Measurements from ENCODE around the gene CSNK1G3. TPM values are rescaled to one million over a fixed set of nuclear protein-coding genes. Genes with fewer than 3 reads are reported as not detected.

The CSNK1G3 gene
- total RNA-seq, 1 experiment from 2014 or later, result 51.1 TPM

- intact Hi-C loops (cut with micrococcal nuclease), result no loop called here
- Histone ChIP-seq H3K9me2 (ENCODE audit: insufficient read depth) (no peaks in the 10 kb centered on the region), H3K36me3 (ENCODE audit: control insufficient read depth in 1 of 2, insufficient read depth in 2 of 2, low read length in 2 of 2) (0 out of 4 replicates have a peak, but pooled peaks cover 0 to 3% of the 10 kb centered on the region in 2 experiments), H2AFZ (ENCODE audit: low read depth, low read length, poor library complexity, severe bottlenecking) (no peak overlapping the region), H3K79me2 (ENCODE audit: insufficient read depth, low read length) (peaks cover 12% of the 10 kb centered on the region; the same call in 1 of the 2 replicates), H3K4me2 (ENCODE audit: low read length) (no peak overlapping the region), H3K4me1 (ENCODE audit: control insufficient read depth in 1 of 2, insufficient read depth in 2 of 2, low read length in 2 of 2) (no peaks in the 10 kb centered on the region), H4K20me1 (ENCODE audit: insufficient read depth) (no peaks in the 10 kb centered on the region), H3K9me3 (ENCODE audit: control insufficient read depth in 1 of 2, insufficient read depth in 1 of 2, low read depth in 1 of 2, low read length in 2 of 2) (no peaks in the 10 kb centered on the region), H3K27me3 (ENCODE audit: insufficient read depth, low read length) (no peaks in the 10 kb centered on the region), H3K9ac (ENCODE audit: low read length) (no peak overlapping the region), H3K4me3 (replicated peaks in 1 of 2; ENCODE audit: low read depth in 1 of 2, low read length in 2 of 2) (no peak overlapping the region), H3K27ac (ENCODE audit: low read depth, low read length) (no peak overlapping the region)
- ChIA-PET RAD21 (ENCODE audit: low non-redundant PET in 1 of 2, low total read pairs in 2 of 2, uncharacterized antibody in 2 of 2, unreplicated experiment in 2 of 2) (no interaction called here), CTCF (no interaction called here), POLR2A (no interaction called here)
- BruUV-seq (replicated peaks), result no TSS peak
- DNase-seq (ENCODE audit: low read depth, low spot score) (no peak), ATAC-seq (no peak)
- TF ChIP-seq ZNF274 (IDR thresholded peaks at IDR 0.05; ENCODE audit: low read depth, low read length), result no peak
- TF ChIP-seq ELF1 (IDR thresholded peaks at IDR 0.05; ENCODE audit: borderline replicate concordance, low read depth), result no peak
- no peak for TF ChIP-seq SP1 (IDR thresholded peaks at IDR 0.05; ENCODE audit: low read depth)
- TF ChIP-seq CEBPB (IDR thresholded peaks at IDR 0.05; ENCODE audit: low read depth), result no peak
- TF ChIP-seq EZH2phosphoT487 (IDR thresholded peaks at IDR 0.05; ENCODE audit: borderline replicate concordance), result no peak
These were observed 60.0 kb downstream of the CSNK1G3 start for GRCh38 chr5:123571927-123572326.

DNA sequence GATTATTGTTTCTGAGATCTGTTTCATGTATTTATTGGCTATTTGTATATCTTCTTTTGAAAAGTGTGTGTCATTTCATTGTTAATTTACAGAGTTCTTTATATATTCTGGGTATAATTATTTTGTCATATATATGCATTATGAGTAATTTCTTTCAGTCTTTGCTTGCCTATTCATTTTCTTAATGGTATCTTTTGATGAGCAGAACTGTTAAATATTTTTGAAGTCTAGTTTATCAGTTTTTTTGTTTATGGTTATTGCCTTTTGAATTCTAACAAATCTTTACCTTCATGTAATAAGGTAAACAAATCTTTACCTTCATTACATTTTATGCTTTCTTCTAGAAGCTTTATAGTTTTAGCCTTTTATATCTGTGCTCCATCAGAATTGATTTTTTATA, 66.4 kb downstream of the CSNK1G3 start:
- Histone ChIP-seq H3K9me3 (ENCODE audit: control insufficient read depth in 1 of 2, insufficient read depth in 1 of 2, low read depth in 1 of 2, low read length in 2 of 2) (no peaks in the 10 kb centered on the region), H3K9me2 (ENCODE audit: insufficient read depth) (no peaks in the 10 kb centered on the region), H3K9ac (ENCODE audit: low read length) (no peak overlapping the region), H2AFZ (ENCODE audit: low read depth, low read length, poor library complexity, severe bottlenecking) (no peak overlapping the region), H3K79me2 (ENCODE audit: insufficient read depth, low read length) (no peaks in the 10 kb centered on the region), H3K27me3 (ENCODE audit: insufficient read depth, low read length) (no peaks in the 10 kb centered on the region), H3K4me2 (ENCODE audit: low read length) (no peak overlapping the region), H4K20me1 (ENCODE audit: insufficient read depth) (no peaks in the 10 kb centered on the region), H3K27ac (ENCODE audit: low read depth, low read length) (no peak overlapping the region), H3K36me3 (ENCODE audit: control insufficient read depth in 1 of 2, insufficient read depth in 2 of 2, low read length in 2 of 2) (0 out of 4 replicates have a peak, but pooled peaks cover 0 to 3% of the 10 kb centered on the region in 2 experiments), H3K4me3 (replicated peaks in 1 of 2; ENCODE audit: low read depth in 1 of 2, low read length in 2 of 2) (no peak overlapping the region), H3K4me1 (ENCODE audit: control insufficient read depth in 1 of 2, insufficient read depth in 2 of 2, low read length in 2 of 2) (no peaks in the 10 kb centered on the region)
- ATAC-seq, result no peak
- intact Hi-C loops (cut with micrococcal nuclease), result no loop called here
- ChIA-PET CTCF (no interaction called here), POLR2A (no interaction called here), RAD21 (ENCODE audit: low non-redundant PET in 1 of 2, low total read pairs in 2 of 2, uncharacterized antibody in 2 of 2, unreplicated experiment in 2 of 2) (no interaction called here)
- no peak for TF ChIP-seq FOSL1 (IDR thresholded peaks at IDR 0.05; ENCODE audit: low read depth)
- no peak for TF ChIP-seq EGR1 (IDR thresholded peaks at IDR 0.05; ENCODE audit: low read depth)
- BruUV-seq (replicated peaks), result no TSS peak
- DNase-seq (ENCODE audit: low read depth, low spot score), result no peak

All from HCT116 (cell line).